SK-N-DZ (cell line): ENCODE measurements around the gene HDLBP.

Experiments used
- DNase-seq: peaks from one replicate; pipeline ENCODE4 v3.0.0-alpha.2; 2015; ENCODE audit warnings: low spot score

The HDLBP gene

DNA sequence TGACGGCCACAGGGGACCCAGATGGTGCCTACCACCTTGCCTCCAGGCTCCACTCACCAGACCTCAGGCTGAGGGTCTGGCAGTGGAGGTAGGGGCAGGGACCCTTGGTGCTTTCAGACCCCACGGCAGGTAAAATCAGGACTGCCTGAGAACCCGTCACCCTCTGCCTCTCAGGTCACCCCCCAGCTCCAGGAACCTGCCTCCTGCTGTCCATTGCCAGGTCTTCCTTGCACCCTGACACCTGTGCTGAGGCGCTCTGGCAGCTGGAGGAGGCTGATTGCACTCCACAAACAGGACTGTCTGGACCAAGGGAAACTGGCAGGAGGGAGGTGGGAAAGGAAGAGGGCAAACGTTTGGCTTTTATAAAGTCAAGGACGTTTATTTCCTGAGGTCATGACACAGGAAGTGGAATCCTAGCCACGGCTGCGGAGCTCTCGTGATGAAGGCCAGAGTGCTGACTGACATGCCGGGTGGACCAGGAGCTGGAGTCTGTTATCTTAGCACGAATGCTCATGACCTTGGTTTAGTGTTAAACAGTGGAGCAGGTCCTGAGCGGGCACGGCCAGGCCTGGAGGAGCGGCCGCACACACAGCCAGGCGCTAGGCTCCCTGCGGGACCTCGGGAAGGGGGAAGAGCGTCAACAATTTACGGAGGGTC, 86.5 kb downstream of the HDLBP start:
- DNase-seq = no peak

DNA sequence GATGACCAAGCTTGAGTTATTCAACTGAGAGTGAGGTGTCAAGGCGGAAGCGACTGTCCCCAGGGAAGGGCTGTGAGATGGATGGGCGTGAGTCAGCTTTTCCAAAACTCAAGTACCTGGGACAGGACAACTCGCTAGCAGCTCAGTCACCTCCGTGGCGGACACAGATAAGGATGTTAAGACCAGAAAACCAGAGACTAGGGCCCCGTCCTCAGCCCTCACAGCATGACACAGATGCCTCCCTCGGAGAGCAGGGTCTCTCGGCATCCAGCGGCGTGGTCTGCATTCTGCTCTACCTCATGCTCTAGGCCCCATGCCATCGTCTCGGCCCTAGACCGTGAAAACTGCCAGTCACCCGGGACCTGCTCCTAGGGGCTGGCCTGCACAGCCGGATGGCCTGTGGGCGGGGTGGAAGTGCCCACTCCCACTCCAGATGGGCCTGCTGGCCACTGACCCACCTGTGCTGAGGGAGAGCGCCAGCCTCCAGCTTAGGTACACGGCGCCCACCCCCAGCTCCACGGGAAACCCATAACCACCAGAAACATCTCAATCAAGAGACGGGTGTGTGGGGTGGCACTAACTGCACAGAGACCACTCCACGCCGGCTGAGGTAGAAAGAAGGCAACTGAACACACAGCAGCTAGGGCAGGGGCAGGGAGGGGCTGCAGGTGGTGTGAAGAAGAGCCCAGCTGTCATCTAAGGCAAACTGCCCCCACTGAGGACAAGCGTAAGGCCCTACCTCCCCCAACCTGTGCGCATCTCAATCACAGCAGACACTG, 87.2 kb downstream of the HDLBP start:
- no peak for DNase-seq

DNA sequence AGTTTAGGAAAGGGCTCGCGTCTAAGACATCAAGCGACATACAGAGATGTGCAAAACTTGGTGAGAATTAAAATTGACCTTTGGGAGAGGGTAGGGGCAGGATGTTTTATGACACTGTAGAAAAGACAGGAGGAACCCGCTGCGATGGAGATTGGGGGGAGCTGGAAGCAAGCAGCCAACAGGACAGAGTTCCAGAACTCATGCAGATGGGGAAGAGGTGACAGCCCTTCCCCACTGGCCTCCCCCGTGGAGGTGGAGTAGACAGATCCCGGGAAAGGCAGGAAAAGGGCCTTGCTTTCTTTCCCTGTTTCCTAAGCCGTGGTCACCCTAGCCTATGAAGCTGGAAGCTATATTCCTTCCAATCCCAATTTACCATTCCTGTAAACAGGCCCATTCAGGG, 87.9 kb downstream of the HDLBP start:
- no peak for DNase-seq

DNA sequence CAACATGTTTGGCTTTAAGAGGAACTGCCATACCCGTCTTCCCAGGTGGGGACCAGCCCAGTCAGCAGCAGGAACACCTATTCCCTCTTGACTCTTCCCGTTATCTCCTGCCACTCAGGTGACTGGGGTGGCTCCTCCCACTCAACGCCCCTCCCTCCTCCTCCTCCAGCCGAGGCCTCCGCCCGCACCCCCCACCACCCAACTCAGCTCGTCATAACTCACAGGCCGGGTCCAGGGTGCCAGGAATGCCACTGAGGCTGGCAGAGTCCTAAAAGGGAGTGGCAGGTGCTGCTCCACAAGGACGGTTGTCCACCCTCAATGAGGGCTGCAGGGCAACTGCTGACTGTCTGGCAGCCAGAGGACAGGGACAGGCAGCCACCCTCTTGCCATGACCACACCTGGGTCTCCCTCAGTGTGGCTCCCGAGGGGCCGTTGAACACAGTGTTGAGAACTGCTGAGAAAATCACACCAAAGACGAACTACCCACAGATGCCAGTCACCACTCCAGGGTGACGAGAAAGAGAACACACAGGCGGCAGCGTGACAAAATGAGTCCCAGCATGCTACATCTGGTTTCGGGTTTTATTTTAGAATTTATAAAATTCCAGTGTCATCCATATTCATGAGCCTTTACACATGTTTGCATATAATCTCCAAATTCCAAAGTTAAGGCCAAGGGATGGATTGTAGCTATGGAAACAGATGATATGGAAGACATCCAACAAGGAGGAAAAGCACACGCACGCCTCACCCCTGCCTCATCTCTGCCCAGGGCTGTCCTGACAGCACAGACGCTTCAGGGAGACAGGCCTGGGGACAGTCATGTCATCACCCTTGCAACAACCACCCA, 88.5 kb downstream of the HDLBP start:
- no peak for DNase-seq

DNA sequence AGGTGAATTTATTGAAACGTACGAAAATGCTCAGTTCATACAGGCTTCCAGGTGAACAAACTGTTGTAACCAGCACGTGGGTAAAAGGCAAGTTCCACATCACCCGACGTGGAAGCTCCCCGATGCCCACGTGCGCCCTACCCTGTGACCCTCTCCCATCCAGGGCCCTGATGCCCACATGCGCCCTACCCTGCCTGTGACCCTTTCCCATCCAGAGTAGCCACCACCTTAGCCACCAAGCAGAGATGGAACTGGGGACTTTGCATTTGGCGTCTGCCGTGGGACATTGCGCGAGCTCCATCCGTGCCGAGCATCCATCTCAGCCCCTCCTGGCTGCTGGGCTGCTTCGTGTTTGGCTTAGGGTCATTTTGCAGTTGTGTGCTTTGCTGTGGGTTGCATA, 89.5 kb downstream of the HDLBP start:
- DNase-seq = no peak

DNA sequence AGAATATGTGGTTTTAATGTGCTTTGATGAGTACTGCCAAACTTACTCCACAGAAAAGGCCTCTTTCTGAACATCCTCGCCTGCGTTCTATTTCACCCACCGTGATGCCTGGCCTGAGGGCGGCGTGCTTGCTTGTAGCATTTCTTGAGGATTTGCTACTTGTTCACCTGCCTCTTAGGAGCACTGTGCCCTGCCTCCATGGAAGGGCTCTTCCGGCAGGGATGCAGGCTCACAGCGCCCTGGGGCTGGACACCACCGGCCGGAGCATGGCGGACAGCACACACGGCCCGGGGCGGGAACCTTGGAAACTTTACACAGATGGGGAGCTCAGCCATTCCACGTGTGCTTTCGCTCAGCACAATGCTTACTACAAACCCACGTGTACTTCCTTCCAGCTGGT, 89.9 kb downstream of the HDLBP start:
- no peak for DNase-seq

DNA sequence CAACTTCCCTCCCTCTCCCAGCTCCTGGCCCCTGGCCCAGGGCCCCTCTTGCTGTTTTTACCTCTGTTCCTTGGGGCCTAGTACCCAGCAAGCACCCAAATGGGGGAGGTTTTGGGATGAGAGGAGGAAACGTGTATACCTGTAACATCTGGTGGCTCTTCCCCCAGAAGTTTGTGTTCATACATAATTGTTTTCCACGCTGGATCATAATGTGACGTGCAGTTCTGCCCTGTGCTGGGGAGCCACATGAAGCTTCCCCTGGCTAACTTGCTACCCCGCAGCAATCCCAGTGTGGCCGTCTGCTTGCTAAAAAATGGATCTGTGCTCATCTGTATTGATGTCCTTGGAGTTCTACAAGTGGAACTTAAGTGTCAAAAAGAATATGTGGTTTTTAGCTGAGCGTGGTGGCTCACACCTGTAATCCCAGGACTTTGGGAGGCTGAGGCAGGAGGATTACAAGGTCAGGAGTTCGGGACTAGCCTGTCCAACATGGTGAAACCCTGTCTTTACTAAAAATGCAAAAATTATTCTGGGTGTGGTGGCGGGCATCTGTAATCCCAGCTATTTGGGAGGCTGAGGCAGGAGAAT, 90.5 kb downstream of the HDLBP start:
- DNase-seq = no peak

DNA sequence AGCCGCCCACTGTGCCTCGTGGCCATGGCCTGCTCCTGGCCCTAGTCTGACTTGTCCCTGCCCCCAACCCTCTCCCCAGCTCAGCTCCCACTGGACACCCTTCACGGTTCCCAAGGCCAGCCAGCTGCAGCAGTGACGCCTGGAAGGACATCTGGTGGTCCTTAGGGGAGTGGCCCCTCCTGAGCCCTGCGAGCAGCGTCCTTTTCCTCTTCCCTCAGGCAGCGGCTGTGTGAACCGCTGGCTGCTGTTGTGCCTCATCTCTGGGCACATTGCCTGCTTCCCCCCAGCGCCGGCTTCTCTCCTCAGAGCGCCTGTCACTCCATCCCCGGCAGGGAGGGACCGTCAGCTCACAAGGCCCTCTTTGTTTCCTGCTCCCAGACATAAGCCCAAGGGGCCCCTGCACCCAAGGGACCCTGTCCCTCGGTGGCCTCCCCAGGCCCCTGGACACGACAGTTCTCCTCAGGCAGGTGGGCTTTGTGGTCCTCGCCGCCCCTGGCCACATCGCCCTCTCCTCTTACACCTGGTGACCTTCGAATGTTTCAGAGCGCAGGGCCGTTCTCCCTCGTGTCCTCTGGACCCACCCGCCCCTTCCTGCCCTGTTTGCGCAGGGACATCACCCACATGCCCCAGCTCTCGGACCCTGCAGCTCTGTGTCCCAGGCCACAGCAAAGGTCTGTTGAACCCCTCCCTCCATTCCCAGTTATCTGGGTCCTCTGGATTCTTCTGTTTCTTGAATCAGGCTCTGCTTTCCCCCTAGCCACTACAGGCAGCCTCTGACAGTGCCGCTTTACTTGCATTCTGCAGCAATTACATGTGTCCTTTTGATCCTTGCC, 91.2 kb downstream of the HDLBP start:
- peak; percentile 68 for DNase-seq

DNA sequence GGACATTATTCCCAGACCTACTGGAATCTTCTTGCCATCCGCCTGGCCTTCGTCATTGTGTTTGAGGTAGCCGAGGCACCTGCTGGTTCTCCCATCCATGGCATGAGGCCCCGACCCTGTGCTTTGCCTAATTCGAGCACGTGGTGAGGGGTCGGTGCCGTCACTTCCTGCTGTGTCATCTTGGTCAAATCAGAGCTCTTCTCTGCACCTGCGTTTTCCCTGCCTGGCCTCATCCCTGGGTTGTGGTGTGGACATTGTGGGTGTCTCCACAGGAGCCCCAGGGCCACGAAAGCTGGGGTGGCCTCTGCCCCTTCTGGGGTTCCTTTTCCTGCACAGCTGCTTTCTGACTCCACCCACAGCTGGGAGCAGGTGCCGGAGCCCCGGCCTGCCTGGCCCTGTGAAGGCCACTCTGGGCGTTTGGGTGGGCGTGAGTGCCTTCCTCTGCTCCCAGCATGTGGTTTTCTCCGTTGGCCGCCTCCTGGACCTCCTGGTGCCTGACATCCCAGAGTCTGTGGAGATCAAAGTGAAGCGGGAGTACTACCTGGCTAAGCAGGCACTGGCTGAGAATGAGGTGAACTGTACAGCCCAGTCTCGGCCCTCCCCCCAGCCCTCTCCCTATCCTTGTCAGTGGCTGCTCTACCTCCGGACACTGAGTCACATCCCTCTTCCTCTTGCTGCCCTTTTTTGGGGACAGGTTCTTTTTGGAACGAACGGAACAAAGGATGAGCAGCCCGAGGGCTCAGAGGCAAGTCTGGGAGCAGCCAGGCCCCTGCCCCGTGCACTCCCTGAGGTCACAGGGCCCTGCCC, 92.1 kb downstream of the HDLBP start:
- no peak for DNase-seq

DNA sequence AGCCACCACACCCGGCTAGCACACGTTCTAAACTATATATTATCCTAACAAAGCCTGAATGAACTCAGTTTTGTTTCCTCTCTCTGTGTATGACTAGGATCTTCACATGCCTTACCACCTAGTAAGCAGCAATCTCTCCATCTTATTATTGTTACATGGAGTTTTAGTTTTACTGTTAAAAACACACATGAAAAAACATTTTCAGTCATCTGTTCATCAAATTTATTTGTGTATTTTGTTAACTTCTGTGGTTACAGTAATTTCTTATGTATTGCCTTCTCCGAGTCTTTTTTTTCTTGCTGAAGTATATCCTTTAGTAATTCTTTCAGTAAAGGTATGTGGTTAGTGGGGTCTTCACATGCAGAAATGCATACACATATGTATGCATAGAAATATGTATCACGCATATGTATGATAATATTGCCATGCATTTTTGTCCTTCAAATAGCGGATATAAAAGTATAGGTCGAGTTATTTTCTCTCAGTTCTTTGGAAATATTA, 95.6 kb downstream of the HDLBP start:
- no peak for DNase-seq

DNA sequence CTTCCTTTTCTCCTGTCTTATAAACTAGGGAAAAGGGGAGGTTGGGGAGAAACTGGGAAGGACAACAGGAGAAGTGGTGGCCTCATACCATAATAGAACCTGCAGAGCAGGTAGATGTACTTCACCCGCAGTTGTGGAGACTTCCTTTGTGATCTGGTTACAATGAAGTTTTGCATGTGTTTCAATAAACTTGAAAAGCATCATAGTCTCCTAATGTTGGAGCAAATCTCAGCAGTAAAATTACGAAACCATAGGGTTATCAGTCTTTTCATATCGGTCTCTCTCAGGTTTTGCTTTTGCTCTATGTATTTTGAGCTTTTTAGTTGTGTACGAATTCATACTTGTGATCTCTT, 96.5 kb downstream of the HDLBP start:
- no peak for DNase-seq

DNA sequence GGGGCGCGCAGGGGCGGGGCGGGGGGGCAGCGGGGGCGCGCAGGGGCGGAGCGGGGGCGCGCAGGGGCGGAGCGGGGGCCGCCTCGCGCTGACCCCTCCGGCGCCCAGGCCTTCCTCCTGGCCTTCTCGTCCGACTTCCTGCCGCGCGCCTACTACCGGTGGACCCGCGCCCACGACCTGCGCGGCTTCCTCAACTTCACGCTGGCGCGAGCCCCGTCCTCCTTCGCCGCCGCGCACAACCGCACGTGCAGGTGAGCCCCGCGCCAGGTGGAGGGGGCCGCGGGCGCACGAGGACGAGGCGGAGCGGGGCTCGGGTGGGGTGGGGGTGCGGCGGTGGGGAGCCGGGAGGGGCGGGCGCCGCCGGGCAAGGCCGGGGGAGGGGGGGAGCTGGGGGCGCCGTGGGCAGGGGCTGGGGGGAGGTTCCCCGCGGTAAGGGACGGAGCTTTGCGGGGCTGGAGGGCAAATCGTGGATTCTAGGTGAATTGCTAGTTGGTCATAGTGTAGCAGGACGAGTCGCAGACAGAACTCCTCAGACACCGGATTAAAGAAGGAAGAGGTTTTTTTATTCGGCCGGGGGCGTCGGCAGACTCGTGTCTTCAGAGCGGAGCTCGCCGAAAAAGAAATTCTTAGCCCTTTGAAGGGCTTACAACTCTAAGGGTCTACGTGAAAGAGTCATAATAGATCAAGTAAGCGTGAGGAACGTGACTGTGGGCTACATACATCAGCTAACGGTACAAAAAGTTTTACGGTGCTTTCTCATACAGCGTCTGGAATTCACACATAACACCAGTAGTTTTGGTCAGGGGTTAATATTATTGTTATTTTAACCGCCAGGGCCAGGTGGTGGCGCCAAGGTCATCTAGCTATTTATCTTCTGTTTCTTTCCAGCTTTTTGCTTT, 97.1 kb downstream of the HDLBP start:
- DNase-seq = peak; percentile 54

DNA sequence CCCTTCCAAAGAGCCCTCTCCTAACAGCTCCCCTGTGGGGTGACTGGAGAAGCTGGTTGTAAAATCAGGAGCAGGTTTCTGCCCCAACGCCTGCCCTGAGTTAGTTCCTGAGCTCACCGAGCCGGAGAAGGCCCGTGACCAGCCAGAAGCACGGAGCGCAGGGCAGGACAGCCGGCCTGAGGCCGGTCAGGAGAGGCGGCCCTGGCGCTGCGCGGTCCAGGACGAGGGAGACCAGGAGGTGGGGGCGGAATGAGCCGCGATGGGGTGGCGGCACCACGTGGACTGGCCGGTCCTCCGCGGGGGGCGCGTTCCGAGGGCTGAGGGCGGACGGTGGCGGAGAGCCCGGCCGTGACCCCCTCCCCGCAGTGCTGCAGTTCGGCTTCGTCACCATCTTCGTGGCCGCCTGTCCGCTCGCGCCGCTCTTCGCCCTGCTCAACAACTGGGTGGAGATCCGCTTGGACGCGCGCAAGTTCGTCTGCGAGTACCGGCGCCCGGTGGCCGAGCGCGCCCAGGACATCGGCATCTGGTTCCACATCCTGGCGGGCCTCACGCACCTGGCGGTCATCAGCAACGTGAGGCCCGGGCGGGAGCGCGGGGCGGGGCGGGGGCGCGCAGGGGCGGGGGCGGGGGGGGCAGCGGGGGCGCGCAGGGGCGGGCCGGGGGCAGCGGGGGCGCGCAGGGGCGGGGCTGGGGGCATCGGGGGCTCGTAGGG, 98.0 kb downstream of the HDLBP start:
- DNase-seq = peak; percentile 79

DNA sequence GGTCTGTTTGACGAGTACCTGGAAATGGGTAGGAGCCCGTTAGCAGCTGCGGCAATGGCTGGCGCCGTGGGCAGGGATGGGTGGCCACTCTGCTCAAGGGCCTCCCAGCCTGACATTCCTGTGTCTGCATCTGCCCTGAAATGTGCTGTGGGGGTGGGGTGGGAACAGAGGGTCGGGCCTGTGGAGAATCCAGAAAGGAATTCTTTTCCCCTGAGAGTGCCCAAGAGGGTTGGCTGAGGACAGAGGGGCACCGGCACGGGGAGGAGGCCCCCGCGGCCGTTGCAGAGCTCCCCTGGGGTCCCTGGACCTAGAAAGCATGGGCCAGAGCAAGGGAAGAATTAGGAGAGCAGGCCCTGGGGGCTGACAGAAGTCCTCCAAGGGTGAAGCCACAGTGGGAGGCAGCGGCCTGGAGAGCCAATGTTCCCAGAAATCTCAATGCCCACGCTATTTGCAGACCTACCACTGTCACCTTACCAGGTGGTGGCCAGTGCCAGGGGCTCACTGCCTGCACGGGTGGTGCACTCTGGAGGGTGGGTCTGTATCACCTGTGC, 99.2 kb downstream of the HDLBP start:
- DNase-seq = no peak

DNA sequence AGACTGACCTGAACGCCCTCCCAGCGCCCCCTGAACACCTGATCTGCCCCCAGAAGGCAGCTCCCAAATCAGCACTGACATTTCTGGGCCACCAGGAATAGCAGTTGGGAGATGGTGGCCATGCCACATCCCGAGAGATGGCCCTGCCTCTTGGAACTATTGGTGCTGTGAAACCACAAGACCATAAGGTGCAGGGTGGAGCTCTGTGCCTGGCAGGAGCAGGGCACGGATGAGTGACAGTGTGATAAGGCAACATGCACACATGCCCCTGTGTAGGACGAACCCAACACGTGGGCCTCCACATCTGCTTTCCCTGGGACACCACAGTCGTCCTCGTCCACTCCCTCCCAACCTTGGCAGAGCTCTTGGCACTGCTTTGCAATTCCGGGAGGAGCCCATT, 100.1 kb downstream of the HDLBP start:
- no peak for DNase-seq

DNA sequence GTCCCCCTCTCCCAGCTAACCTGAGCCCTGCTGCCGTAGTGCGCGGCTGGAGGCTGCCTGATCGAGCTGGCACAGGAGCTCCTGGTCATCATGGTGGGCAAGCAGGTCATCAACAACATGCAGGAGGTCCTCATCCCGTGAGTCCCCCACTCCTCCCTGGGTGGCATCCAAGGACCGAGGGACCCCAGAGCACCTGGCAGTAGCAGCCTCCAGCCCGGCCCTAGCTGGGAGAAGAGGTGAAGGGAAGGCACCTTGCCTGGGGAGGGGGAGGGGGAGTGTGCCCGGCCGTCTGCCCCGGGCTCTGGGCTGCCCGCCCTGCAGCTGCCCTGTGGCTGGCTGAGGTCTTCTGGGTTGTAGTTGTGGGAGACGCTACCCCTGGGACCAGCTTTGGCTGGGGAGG, 100.7 kb downstream of the HDLBP start:
- DNase-seq = no peak

DNA sequence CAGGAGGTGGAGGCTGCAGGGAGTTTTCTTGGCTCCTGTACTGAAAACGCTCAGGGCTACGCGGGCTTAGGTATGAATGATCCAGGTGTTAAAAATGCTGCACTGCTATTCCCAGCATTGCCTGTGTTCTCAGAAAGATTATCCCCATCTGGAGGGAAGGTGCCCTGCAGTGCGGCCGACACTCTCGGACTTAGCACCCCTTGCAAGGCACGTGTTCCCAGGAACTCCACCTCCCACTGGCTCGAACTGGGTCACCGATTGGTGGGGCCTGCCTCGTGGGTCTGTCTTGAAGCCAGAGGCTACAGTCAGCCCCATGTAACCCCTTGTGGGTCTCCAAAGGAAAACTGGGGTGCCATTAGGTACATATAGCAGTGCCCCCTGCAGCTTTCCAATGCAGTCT, 101.3 kb downstream of the HDLBP start:
- no peak for DNase-seq

DNA sequence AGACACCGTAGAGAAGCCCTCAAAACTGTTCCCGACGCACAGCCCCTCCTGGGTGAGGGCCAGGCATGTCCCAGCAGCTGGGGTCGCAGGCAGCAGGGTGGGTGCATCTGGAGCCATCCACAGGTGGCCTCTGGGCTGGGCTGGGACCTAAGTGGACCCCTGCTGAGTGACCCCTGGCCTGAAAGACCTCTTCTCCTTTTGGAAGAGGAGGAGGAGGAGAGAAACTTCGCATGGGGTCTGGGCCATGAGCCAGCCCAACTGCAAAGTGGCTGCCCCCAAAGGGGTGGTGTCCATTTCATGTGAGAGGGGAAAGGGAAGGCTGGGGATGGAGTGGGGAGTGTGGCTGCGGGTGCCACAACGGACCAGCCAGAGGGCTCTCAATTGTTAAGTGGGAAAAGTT, 101.9 kb downstream of the HDLBP start:
- no peak for DNase-seq
